GM10248 (cell line): ENCODE measurements around the gene FAM50A.

ENCODE experiments used
- CTCF ChIA-PET: fragments of 300-600 bp; sonication (Branson Sonifier 250); formaldehyde crosslinking; extraction: SDS; loops from one replicate; lab custom pipeline; 2021; ENCODE audit warnings: antibody characterized with exemption; lab: Yijun Ruan, JAX
- POLR2A ChIA-PET: fragments of 350-650 bp; sonication (Branson Sonifier 250); formaldehyde crosslinking; extraction: SDS; loops from one replicate; lab custom pipeline; 2020; ENCODE audit warnings: antibody characterized with exemption; lab: Yijun Ruan, JAX
- DNase-seq: peaks from one replicate; pipeline ENCODE4 v3.0.0; 2012; ENCODE audit errors: extremely low spot score
- CTCF ChIP-seq: IDR thresholded peaks from 2 replicates; pipeline ENCODE4 v1.5.1; 2012; ENCODE audit warnings: mild to moderate bottlenecking, low read depth; ENCODE audit errors: extremely low read depth, missing control alignments, control extremely low read depth

FAM50A gene

DNA sequence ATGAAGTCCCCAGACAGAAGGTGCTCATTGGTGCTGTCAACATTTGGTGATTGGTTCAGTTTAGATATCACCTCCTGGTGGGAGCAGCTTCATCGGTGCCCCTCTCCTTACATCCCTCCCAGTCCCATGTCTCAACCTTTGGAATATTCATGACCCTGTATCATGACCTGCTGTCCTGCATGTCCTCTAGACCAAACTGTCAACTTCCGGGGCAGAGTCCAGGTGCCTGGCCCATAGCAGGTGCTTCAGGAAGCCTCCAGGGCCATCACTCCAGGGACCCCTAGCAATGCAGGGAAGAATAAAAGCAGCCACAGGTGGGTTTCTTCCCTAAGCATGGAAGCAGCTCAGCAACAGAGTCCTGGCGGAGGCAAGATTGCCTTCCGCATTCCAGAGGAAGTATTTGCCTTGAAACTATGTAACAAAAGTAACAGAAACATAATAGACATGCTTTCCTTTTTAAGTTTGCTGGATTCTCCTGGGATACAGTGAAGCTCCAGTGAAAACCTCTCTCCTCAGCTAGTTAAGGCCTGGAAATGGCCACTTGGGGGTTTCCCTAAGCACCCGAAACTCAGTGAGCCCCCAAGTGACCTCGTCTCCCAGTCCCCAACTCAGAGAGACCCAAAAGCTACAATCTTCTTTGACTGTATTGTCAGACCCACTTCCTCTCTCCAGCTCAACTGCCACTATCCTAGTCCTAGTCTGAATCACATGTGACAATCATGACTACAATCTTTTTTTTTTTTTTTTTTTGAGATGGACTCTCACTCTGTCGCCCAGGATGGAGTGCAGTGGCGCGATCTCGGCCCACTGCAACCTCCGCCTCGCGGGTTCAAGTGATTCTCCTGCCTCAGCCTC, 16.8 kb upstream of the FAM50A start:
- TF ChIP-seq CTCF, result no peak
- ChIA-PET POLR2A (no interaction called here), CTCF (interaction anchor here (1.0 to 2.7 kb wide), 2 partner anchors 12 to 100 kb away, joined by 4 to 7 read pairs; no protein-coding TSS in a partner anchor)
- no peak for DNase-seq

DNA sequence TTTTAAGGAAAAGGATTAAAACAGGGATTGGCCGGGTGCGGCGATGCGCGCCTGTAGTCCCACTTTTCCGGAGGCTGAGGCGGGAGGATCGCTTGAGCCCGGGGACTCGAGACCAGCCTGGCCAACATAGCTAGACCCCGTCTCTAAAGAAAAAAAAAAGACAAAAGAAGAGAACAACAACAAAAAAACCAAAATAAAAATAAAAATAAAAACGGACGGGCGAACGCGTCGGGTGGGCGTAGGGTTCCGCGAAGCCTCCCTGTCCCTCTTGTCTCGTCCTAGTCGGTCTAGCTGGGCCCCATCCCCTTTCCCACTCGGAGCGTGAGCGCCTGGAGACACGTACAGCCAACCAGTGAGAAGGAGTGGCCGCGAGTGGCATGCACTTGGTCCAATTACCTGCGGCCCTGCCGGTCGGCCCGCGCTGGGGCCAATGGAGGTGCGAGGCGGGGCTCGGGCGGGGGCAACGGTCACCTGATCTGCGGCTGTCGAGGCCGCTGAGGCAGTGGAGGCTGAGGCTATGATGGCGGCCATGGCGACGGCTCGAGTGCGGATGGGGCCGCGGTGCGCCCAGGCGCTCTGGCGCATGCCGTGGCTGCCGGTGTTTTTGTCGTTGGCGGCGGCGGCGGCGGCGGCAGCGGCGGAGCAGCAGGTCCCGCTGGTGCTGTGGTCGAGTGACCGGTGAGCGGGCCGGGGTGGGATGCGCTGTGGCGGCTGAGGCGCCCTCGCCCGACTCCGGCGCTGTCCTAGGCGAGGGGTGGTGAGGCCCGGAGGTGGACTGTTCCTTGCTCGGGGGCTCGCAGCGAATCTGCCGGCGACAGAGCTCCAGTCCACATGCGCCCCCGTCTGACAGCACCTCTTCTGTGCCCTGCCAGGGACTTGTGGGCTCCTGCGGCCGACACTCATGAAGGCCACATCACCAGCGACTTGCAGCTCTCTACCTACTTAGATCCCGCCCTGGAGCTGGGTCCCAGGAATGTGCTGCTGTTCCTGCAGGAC, 15.5 kb upstream of the FAM50A start, which contains the start of gene ATP6AP1:
Gene ATP6AP1 (plus strand): TSS at position 502 of the 996 bp plus-strand sequence. CDS start 16 bp downstream, at position 518.
- TF ChIP-seq CTCF, result peak; percentile 27
- DNase-seq, result peak; percentile 91
- POLR2A ChIA-PET, result no interaction called here
- CTCF ChIA-PET, result interaction anchor here (1.0 to 2.7 kb wide), 3 partner anchors 10 to 99 kb away, joined by 3 to 7 read pairs (median 4); partner anchors contain the start of gene TAFAZZIN

- no peak for TF ChIP-seq CTCF
These were observed 14.2 kb upstream of the FAM50A start for GRCh38 chrX:154429711-154430110.

DNA sequence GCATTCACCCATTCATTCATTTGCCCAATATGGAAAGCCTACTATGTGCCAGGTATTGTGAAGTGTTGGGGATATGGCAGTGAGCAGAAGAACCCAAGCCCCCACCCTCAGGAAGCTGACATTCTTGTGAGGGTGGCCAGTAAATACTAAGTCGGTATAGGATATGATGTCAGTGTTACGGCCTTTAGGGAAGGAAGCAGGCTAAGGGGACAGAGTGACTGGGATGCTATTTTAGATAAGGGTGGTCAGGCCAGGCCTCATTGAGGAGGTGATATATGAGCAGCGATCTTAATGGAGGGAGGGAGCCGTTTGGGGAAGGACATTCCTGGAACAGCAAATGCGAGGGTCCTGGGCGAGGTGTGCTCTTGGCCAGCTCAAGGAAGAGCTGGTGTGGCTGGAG, 13.5 kb upstream of the FAM50A start:
- POLR2A ChIA-PET, result no interaction called here
- TF ChIP-seq CTCF, result no peak
- CTCF ChIA-PET, result no interaction called here
- no peak for DNase-seq

More at GRCh38 chrX:154429711-154430110, 14.2 kb upstream of the FAM50A start:
- CTCF ChIA-PET, result interaction anchor here (2.7 kb wide), 1 partner anchor 9 kb away, joined by 7 read pairs; no protein-coding TSS in a partner anchor
- POLR2A ChIA-PET, result no interaction called here
- DNase-seq, result no peak

- ChIA-PET CTCF (no interaction called here), POLR2A (no interaction called here)
- TF ChIP-seq CTCF, result no peak
- DNase-seq, result no peak
These were observed 13.0 kb upstream of the FAM50A start for GRCh38 chrX:154430916-154431315.

DNA sequence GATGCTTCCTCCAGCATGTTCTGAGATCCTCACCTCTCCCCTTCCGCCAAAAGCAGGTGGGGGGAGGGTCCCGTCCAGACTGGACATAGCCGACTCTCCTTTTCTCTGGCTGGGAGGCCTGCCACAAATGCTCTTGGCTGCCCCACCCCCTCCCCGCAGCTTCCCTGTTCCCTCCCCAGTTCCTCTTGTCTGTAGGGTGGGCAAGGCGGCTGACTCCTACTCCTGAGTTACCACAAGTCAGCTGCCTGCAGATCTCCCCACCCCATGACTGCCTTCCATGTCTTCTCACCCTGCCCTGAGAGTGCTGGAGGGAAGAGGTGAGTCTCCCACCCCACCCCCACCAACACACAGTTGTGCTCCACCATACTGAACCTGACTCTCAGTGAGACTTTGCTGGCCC, 12.6 kb upstream of the FAM50A start:
- no peak for DNase-seq
- ChIA-PET CTCF (no interaction called here), POLR2A (no interaction called here)
- TF ChIP-seq CTCF, result no peak
